ENCODE data around the gene ACBD4. TPM values are rescaled to one million over a fixed set of nuclear protein-coding genes. Genes with fewer than 3 reads are reported as not detected.

Gene ACBD4
- total RNA-seq, 2 donors from 2014 or later = 8.4 to 8.7 TPM

DNA sequence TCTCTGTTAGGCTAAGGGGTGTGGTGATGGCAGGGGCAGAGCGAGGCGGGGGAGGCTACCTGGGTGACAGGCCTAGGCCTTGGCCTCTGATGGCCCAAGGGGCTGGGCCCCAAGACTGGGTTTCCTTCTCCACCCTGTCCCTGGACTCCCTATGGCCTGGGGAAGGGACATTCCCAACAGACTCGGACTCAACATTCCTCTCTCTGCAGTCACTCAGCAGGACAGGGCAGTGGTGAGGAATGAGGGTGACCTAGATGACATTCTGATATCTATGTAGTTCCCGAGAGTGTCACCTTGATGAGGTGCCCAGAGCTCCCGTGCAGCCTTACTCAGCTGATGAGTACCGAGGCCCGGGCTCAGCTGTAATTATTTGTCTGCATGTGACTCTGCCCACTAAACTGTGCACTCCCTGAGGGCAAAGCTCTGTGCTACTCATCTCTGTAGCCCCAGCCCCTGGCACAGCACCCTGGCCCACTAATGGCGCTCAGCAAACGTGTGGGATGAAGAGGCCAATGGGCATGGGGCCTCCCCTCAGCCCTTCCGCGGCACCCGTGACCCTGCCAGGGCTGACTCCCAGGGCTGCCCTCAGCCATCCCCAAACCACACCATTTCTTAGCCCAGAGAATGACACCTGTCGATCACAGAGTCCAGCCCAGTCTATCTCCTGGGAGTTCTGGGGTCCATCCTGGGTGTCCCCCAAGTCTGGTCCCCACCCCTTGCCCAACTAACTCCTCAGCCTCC is 5.4 kb upstream of the ACBD4 start:
- DNase-seq (no peak), ATAC-seq (no peak)
- intact Hi-C loops (cut with DNase I) = loop anchor here (5.0 kb wide), 2 partner anchors 33 to 208 kb away; no protein-coding TSS in a partner anchor

DNA sequence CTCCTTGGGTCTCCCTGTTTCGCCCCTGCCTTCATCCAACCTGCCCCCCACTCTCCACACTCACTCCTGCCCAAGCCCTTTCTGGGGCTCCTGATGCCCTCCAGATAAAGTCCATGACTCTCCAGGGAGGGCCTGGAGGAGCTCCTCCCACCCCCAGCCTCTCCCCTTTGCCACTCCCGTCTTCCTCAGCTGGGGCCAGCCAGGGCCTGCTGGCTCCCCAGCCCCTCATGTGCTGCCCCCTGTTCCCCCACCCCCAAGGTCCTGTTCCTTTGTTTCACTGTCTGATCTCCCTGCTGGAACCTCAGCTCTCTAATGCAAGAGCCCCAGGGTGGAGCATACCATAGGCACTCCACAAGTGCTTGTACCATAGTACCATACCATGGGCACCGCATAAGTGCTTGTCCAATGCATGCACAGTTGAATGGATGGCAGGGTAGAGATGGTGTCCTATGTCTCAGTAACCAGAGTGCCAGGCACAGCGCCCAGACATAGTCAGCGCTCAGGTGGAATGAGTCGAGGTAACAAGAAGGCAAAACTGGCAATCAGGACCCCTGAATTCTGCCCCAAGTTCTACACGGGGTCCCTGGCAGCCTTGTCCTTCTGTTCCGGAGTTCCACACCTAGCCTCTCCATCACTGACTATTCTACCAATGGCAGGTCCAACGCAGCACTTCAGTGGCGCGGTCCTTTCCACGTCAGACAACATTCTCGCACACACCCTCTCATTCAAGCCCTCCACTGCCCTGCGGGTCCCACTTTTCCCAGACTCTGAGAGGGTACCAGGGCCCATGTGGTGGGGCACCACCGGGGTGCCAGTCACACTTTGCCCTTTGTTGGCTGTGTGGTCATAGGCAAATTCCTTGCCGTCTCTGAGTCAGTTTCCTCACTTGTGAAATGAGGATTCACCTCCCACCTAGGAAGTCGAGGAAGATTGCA is 4.5 kb upstream of the ACBD4 start:
- intact Hi-C loops (cut with DNase I) = loop anchor here (5.0 kb wide), 2 partner anchors 34 to 209 kb away; no protein-coding TSS in a partner anchor
- no peak for DNase-seq
- ATAC-seq = no peak

DNA sequence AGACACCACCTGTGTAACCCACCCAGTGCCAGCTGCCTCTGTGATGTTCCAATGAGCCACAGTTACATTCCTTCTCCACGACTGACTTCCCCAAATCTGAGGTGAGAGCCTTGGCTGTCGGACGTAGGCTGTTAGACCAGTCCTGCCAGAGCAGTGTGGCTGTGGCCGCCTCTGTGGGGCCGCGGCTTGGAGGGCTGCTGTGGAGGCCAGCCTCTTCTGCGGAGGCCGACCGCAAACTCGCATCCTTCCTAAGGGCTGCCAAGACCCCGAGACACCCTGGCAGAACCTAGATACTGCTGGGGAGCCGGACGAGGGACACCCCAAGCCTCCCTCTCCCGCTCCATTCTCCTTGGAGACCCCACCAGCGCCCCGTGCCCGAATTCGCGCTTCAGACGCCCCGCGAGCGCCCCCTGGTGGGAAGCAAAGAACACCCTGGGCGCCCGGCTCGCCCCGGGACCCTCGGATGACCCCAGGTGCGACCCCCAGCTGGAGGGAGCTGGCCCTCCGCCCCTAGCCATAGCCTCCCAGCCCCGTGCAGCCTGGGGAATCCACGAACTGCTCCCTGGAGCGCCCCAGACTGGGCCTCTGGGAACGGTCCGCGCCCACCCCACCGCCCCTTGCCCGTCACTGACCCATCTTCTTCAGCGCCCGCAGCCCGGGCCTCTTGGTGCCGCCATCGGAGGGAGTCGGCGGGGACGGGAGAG is 3.7 kb upstream of the ACBD4 start:
- peak in 1 of 2 donors; percentile 1 for ATAC-seq
- intact Hi-C loops (cut with DNase I) = loop anchor here (5.0 kb wide), 2 partner anchors 34 to 209 kb away; no protein-coding TSS in a partner anchor
- peak; percentile 63 for DNase-seq

DNA sequence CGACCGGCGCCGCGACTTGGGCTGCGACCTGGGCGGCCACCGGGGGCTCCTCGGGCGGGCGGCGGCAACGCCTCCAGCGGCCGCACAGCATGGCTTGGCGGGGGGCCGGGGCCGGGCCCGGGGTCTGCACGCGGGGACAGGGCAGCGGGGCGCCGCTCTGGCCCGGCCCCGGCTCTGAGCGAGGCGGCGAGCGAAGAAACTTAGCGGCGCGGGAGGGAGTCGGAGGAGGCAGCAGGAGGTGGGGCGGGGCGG is 3.2 kb upstream of the ACBD4 start, which contains the start of gene PLCD3:
Gene PLCD3, minus strand, starts transcription at position 196 of the 252 bp plus-strand sequence. Its CDS starts 105 bp downstream, at position 91.
- no peak for ATAC-seq
- intact Hi-C loops (cut with DNase I) = loop anchor here (5.0 kb wide), 2 partner anchors 35 to 210 kb away; no protein-coding TSS in a partner anchor
- DNase-seq = no peak

DNA sequence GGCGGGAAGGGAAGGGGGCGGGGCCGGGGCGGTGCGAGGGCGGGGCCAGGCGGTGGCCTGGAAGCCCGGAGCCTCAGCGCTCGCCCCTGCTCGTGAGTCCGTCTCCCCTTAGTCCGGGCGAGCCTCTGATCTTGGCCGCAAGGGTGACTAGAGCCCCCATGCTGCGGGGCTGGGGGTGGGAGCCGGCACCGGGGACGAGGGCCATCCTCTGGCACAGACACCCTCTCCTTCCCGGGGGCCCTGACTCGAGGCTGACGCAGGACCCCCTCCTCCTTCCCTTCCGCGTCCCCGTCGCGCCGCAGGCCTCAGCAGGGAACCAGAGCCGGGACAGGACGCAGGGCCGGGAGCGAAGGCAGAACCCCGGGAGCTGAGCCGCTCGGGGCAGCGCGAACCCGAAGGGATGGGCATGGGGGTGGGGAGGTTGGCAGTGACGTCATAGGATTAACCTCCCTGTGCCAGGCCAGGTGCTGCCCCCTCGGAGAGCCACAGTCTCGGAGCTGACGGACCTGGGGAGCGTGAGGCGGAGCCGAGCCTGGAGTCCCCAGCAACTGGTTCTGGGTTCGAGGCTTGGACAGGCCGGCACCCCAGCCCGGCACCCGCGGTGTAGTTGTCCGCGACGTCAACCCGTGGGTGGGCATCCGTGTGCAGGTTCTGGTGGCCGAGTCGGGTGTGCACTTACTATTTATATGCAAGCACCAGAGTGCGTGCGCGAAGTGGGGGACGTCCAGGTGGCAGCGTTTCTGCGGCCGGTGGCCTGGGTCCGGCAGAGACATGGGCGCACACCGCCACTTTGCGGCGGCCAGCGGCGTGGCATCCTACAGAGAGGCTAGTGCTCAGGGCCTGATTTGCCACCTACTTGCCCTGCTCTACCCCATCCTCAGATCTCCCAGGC is 2.7 kb upstream of the ACBD4 start:
- intact Hi-C loops (cut with DNase I) = loop anchor here (5.0 kb wide), 2 partner anchors 36 to 211 kb away; no protein-coding TSS in a partner anchor
- DNase-seq (peak; percentile 88), ATAC-seq (peak; percentile 81 to 83)

DNA sequence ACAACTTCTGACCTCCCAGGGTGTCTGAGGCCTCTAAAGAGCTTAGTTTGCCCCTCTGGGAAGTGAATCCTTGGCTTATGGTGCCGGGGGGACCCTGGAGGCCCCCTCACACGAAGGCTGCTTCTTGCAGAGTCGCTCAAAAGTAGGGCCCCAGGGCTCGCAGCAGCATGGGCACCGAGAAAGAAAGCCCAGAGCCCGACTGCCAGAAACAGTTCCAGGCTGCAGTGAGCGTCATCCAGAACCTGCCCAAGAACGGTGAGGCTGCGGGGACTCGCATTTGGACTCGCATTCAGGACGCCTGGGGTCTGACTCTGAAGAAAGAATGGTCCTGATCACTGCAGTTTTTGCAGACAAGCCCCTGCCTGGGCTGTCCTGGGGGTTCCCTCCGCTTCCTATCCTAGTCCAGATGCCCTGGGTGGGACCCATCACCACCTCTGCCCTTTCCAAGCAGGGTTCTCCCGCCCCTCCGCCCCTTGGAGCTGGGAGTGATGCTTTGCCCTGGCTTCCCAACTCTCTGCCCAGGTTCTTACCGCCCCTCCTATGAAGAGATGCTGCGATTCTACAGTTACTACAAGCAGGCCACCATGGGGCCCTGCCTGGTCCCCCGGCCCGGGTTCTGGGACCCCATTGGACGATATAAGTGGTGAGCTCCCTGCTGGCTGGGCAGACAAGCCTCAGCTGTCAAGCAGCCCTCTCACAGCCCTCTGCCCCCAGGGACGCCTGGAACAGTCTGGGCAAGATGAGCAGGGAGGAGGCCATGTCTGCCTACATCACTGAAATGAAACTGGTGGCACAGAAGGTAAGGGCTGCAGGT is 698 bp downstream of the ACBD4 start:
- ATAC-seq (no peak), DNase-seq (peak; percentile 23)
- intact Hi-C loops (cut with DNase I) = loop anchor here in 1 of 2 donors (1.0 kb wide), 1 partner anchor 61 kb away; no protein-coding TSS in a partner anchor

DNA sequence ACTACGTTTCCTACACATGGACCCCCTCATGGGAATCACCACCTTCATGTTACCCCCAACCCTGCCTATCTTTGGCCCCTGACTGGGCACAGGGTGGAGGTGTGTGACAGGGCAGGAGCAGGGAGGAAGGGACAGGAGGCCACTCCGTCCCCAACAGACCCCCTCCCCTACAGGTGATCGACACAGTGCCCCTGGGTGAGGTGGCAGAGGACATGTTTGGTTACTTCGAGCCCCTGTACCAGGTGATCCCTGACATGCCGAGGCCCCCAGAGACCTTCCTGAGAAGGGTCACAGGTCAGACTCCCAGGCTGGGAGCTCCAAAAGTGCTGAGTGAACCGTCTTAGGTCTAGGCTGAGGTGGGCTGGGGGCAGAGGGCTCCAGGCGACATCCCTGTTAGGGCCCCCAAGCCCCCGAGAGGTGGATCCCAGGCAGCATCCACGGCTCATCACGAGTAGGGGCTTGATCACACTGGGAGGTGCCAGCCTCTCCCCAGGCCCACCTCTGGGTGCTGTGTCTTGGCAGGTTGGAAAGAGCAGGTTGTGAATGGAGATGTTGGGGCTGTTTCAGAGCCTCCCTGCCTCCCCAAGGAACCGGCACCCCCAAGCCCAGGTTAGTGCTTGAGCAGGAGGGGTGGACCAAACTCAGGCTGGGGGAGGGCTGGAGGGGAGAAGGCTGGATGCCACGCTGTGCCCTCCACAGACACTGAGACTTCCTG is 1.5 kb downstream of the ACBD4 start:
- intact Hi-C loops (cut with DNase I) = no loop called here
- no peak for DNase-seq
- no peak for ATAC-seq

DNA sequence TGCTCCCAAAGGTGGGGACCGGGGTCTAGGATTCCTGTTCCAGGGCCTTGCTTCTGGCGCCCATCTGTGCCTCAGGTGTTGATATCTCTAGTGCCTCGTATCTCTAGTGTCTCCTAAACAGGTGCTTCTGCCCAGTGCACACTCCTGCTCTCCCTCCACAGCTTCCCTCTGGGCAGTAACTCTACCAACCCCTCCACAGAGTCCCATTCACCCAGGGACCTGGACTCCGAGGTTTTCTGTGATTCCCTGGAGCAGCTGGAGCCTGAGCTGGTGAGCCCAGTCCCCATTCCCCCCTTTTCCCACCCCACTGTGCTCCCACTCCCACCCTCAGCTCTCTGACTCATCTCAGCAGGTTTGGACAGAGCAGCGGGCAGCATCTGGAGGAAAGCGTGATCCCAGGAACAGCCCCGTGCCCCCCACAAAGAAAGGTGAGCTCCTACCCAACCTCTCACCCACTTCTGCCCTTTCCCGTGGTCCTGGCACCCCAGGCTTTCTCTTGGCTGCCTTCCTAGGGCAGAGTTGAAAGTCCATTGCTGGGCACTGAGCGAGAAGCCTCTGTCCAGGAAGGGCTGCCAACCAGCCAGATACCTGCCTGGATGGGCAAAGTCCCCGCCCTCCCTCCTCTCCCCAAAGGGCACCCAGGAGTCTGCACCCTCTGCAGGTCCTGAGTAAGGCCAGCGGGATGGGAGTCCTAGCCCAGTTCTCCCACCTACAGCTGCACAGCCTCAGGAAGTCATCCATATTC is 2.2 kb downstream of the ACBD4 start:
- DNase-seq = no peak
- intact Hi-C loops (cut with DNase I) = loop anchor here in 1 of 2 donors (2.0 kb wide), 1 partner anchor 63 kb away; no protein-coding TSS in a partner anchor
- no peak for ATAC-seq

DNA sequence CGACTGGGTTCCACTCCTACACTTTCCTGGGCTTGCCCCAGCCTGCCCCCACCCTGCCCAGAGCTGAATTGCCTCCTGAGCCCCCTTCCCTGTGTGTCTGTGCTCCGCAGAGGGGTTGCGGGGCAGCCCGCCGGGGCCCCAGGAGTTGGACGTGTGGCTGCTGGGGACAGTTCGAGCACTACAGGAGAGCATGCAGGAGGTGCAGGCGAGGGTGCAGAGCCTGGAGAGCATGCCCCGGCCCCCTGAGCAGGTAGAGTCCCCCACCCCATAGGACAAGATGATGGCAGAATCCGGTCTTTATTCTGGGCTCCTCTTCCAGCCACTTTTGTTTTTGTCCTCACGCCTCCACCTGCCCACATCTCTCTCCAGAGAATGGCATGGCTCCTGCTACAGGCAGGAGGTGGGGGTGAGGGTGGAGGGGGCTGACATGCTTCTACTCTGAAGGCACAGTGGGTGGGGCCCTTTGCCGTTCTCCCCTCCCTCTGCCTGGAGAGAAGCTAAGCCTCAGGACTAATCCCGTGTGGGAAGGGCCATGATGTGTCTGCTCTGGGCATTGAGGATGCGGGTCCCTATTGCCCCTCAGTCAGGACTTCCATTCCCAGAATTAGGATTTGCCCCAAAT is 3.5 kb downstream of the ACBD4 start:
- no peak for DNase-seq
- intact Hi-C loops (cut with DNase I) = loop anchor here in 1 of 2 donors (2.0 kb wide), 1 partner anchor 62 kb away; no protein-coding TSS in a partner anchor
- no peak for ATAC-seq

DNA sequence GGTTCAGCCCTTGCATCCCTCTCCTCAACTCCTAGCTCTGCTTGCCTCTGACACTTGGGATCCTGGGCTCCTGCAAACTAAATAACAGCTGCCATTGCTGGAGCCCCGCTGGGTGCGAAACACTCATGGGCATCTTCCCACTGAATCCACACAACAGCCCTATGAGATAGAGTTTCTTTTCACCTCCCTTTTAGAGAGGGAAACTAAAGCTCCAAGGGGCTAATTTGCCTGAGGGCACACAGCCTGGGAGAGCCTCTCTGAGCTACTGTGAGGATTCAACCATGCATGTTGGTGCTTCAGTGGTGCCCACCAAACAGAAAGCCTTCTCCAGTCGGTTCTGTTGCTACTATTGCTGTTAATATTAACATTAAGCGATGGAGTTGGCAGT is 4.0 kb downstream of the ACBD4 start:
- DNase-seq = no peak
- intact Hi-C loops (cut with DNase I) = loop anchor here in 1 of 2 donors (2.0 kb wide), 1 partner anchor 61 kb away; no protein-coding TSS in a partner anchor
- no peak for ATAC-seq

DNA sequence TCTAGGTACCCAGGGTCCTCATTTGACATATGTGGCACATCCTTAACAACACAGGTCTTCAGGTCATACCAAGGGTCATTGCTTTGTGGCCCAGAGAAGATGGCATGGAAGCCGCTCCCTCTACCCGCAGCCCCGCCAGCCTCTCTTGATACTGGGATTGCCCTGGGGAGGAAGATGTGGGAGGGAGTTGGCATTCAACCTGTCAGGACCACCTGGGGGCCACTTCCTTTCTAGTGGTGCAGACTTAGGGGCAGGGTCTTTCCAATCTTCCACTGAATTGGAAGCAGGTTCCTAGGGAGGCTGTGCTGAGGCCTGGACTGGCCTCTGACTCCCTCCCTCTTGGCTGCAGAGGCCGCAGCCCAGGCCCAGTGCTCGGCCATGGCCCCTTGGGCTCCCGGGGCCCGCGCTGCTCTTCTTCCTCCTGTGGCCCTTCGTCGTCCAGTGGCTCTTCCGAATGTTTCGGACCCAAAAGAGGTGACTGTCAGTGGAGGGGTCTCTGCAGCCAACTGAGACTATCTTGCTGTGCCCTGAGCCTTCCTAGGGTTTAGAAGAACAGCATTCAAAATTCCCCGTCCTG is 7.7 kb downstream of the ACBD4 start:
- ATAC-seq (no peak), DNase-seq (no peak)
- intact Hi-C loops (cut with DNase I) = no loop called here

DNA sequence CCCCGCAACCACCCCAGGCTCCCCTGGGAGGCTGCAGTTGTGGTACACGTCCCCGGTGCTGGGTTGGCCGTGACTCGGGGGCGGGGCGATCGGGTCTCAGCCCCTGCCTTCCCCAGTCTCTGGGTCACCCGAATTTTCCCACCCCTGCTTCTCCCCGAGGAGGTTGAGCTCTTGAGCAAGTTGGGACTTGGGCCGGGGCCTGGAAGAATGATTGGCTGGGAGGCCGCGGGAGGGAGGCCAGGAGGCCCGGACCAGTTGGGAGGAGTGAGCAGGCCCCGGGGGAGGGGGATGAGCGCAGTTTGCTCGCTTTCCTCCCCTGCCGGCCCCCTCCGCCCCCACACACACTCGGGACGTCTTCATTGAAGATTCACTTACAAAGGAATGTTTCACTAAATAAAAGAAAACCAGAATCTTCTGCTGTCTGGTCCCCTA is 8.3 kb downstream of the ACBD4 start:
- intact Hi-C loops (cut with DNase I) = no loop called here
- peak; percentile 92 for DNase-seq

DNA sequence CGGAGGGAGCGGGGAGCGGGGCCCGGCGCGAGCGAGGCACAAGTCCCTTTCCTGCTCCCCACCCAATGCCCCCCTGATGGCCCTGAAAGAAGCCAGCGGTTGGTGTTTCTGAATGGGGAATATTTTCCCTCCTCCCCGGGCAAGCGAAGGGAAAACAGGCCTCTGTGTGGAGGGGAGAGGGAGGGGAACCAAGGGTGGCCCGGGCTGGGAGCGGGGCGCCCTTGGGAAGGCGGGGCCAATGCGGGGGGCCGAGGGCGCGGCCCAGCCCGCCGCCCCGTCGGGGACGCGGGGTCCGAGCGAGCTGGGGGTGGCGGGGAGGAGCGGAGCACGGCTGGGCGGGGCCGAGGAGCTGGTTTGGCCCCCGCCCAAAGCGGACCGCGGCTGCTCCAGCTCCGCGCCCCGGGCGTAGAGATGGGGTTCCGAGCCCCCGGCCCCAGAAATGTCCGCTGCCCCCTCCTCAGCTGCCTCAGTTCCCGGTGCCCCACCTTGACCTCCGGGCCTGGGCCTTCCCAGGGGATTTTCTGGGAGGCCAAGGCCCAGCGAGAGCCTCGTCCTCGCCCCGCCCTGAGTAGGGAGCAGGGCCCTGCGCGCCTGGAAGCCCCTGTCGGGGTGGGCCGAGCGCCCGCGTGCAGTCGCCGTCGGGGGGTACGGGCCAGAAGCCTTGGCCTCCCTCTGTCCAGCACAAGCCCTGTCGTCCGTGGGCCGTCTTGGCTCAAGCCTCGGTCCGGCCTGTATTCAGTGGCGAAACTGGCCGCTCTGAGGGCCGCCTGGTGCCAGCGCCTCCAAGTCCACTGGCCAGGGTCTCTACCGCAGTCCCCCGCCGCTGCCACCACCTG is 8.9 kb downstream of the ACBD4 start:
- intact Hi-C loops (cut with DNase I) = no loop called here
- ATAC-seq (peak; percentile 7 to 26), DNase-seq (peak; percentile 73)

More for the DNA sequence above, 8.3 kb downstream of the ACBD4 start:
- peak; percentile 34 to 35 for ATAC-seq

DNA sequence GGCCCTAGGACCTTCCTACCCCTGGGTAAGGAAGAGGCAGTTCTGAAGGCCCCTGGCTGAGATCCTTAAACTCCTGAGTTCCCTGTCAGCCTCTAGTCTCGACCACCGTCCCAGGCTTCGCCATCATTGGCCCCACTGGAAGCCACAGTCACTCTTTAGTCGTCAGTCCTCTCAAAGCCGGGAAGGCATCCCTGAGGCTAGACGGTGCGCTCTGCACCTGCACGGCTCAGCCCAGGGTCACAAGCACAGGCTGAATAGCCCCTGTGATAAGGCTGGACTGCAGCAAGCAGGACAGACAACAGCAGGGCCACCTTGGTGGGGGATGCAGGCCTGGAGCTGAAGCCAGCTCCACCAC is 9.5 kb downstream of the ACBD4 start:
- intact Hi-C loops (cut with DNase I) = no loop called here
- DNase-seq = no peak
- no peak for ATAC-seq

Measured in left cardiac atrium (tissue), 4 donors.